ENCODE results near the gene IFNG.
"Not testable (repeated sequence)": the region's sequence is repeated elsewhere in the genome, so short reads cannot be mapped to it uniquely, and the experiment has no call there.

IFNG gene

DNA sequence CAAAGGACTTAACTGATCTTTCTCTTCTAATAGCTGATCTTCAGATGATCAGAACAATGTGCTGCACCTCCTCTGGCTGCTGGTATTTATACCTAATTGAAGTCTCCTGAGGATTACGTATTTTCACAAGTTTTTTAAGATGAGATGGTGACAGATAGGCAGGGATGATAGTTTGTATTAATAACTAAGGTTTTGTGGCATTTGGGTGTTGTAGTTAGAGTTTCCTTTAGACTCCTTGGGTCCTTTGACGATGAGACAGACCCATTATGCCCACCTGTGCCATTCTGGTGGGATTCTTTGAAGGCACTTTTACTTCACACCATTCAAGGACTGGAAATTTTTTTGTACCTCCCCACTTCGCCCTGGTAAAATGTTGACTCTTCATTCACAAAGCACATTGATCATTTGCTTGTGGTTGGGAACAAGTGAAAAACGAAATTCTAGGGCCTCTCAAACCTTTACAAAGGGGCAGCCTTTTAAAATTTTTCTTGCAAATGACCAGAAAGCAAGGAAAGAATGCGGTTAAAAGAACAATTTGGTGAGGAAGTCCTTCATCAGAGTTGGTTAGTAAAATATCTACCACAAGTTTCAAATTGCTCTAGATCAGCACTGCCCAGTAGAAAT is at the start of gene IFNG:
IFNG (minus strand) TSS at position 60 of the 624 bp plus-strand sequence. CDS start 125 bp downstream, outside the sequence.
- POLR2A ChIA-PET: no interaction called here
- DNase-seq (ENCODE audit: extremely low spot score): no peak
- CTCF ChIA-PET: interaction anchor here (2.3 to 4.2 kb wide), 2 partner anchors 13 to 46 kb away, joined by 9 to 25 read pairs; no protein-coding TSS in a partner anchor
- TF ChIP-seq, protein P1, sequence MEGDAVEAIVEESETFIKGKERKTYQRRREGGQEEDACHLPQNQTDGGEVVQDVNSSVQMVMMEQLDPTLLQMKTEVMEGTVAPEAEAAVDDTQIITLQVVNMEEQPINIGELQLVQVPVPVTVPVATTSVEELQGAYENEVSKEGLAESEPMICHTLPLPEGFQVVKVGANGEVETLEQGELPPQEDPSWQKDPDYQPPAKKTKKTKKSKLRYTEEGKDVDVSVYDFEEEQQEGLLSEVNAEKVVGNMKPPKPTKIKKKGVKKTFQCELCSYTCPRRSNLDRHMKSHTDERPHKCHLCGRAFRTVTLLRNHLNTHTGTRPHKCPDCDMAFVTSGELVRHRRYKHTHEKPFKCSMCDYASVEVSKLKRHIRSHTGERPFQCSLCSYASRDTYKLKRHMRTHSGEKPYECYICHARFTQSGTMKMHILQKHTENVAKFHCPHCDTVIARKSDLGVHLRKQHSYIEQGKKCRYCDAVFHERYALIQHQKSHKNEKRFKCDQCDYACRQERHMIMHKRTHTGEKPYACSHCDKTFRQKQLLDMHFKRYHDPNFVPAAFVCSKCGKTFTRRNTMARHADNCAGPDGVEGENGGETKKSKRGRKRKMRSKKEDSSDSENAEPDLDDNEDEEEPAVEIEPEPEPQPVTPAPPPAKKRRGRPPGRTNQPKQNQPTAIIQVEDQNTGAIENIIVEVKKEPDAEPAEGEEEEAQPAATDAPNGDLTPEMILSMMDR (IDR thresholded peaks at IDR 0.05; ENCODE audit: control extremely low read depth, extremely low read depth, low read depth, missing control alignments): no peak

DNA sequence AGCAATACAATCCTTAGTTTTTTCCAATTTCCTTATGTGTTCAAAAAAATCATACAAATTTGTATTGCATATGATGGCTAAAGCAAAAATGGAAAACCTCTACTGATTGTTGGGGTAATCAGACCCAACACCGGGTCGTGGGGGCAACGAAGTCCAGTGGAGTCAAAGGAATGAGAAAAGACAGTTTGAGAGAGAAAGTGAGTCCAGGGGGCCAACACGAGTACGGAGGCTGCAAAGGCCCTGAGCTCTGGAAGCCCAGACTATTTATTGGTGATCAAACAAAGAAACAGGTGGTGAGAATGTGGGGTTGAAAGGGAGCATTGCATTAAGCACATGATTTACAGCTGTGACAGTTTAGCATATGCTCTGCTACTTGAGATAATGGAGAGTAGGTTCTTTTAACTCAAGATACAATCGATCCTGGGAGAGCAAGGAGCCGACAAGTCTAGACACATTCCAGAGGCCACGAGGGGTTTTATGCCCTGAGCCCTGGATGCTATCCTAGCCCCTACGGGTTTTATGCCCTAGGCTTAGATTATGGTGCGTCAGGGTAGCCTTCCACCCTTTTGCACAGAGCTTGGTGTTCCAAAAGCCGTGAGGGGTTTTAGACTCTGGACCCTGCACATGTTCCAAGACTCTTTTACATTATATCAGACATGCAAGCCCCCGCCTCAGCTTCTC is 49.6 kb upstream of the IFNG start:
- DNase-seq (ENCODE audit: extremely low spot score); POLR2A ChIA-PET; CTCF ChIA-PET: not testable (repeated sequence)

DNA sequence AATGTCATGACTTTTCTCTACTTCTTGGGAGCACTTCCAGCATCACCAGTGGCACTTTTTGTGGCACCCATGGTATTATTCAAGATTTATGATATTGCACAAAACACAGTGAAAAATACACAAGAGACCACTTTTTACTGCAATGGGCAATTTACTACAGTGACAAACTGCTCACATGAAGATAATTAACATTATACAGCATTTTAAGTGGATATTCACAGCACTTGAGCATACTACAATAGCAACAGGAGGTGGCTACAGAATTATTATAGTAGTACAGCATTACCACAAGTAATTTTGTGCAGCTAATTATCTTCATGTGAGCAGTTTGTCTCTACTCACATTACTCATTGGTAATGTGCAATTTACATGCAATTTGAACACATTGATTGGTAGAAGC is 47.7 kb upstream of the IFNG start:
- ChIA-PET CTCF (no interaction called here), POLR2A (no interaction called here)
- TF ChIP-seq, protein P1 (IDR thresholded peaks at IDR 0.05; ENCODE audit: control extremely low read depth, extremely low read depth, low read depth, missing control alignments): no peak
- DNase-seq (ENCODE audit: extremely low spot score): no peak

- DNase-seq (ENCODE audit: extremely low spot score): no peak
- POLR2A ChIA-PET: no interaction called here
- CTCF ChIA-PET: interaction anchor here (1.0 kb wide), 1 partner anchor 166 kb away, joined by 3 read pairs; no protein-coding TSS in a partner anchor
- TF ChIP-seq, protein P1 (IDR thresholded peaks at IDR 0.05; ENCODE audit: control extremely low read depth, extremely low read depth, low read depth, missing control alignments): no peak
These were observed 46.9 kb upstream of the IFNG start for GRCh38 chr12:68206446-68206845.

DNA sequence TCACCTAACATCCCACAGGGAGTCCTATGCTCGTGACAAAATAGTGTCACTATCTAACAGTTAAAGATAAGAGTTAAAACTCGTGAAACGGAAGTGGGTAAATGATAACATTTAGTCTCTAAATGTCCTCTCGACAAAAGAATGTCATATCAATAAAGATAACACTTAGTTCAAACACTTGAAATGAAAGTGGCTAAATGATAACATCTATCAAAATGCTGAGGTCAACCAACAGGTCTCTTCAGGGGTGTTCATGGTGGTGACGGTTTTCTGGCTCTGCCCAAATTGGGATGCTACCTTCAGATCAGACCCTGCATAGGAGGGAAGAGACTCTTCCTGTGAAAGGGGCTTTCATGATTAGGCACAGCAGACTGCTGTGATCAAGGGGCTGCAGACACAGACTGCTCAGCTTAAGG is 43.9 kb upstream of the IFNG start:
- ChIA-PET POLR2A (no interaction called here), CTCF (no interaction called here)
- TF ChIP-seq, protein P1 (IDR thresholded peaks at IDR 0.05; ENCODE audit: control extremely low read depth, extremely low read depth, low read depth, missing control alignments): no peak
- DNase-seq (ENCODE audit: extremely low spot score): no peak

- TF ChIP-seq, protein P1 (IDR thresholded peaks at IDR 0.05; ENCODE audit: control extremely low read depth, extremely low read depth, low read depth, missing control alignments): no peak
- CTCF ChIA-PET: no interaction called here
- no peak for DNase-seq (ENCODE audit: extremely low spot score)
- POLR2A ChIA-PET: no interaction called here
These were observed 41.3 kb upstream of the IFNG start for GRCh38 chr12:68200854-68201253.

DNA sequence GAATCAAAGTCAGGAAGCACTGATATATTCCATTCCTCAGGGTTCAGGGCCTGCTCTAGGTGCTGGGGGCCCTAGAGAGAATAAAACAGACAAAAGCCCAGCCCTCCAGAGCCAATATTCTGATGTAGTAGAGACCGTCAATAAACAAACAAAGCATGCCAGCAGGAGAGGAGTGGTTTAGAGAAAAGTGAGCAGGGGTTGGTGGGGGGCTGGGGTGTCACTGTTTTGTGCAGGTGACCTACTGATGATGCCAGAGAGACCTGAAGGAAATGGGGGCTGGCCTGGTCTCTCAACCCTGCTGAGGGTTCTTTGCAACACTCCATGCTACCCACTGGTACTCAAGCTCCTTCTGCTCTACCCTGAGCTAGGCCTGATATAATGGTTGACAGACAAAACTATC is 39.6 kb upstream of the IFNG start:
- CTCF ChIA-PET: no interaction called here
- TF ChIP-seq, protein P1 (IDR thresholded peaks at IDR 0.05; ENCODE audit: control extremely low read depth, extremely low read depth, low read depth, missing control alignments): no peak
- DNase-seq (ENCODE audit: extremely low spot score): no peak
- POLR2A ChIA-PET: no interaction called here
